Uterus (tissue), 4 donors: ENCODE data around the gene RAI14. TPM values are rescaled to one million over a fixed set of nuclear protein-coding genes. Genes with fewer than 3 reads are reported as not detected.

ENCODE experiments used
- DNase-seq, 2 donors: peaks; one replicate each; pipeline ENCODE4 v3.0.0-alpha.2; 2019 to 2020
- H3K27ac ChIP-seq, 2 donors: fragments of 200-600 bp; sonication (generic); 1 replicate in 1 of 2; 2 replicates in 1 of 2; pipeline ENCODE4 v1.5.1; 2016 to 2018
- H3K27me3 ChIP-seq, 2 donors: fragments of 200-600 bp; sonication (generic); one replicate each; pipeline ENCODE4 v1.5.1; 2018 to 2019; ENCODE audit warnings: control low read depth in 1 of 2
- H3K36me3 ChIP-seq, 2 donors: fragments of 200-600 bp; sonication (generic); one replicate each; pipeline ENCODE4 v1.5.1; 2019; ENCODE audit warnings: control low read depth in 1 of 2
- H3K4me1 ChIP-seq, 2 donors: fragments of 200-600 bp; sonication (generic); one replicate each; pipeline ENCODE4 v1.5.1; 2018 to 2019; ENCODE audit warnings: control low read depth in 1 of 2
- H3K4me3 ChIP-seq, 2 donors: fragments of 200-600 bp; sonication (generic); 1 replicate in 1 of 2; 2 replicates in 1 of 2; pipeline ENCODE4 v1.5.1; 2018 to 2019; ENCODE audit warnings: mild to moderate bottlenecking in 1 of 2
- H3K9me3 ChIP-seq, 2 donors: fragments of 200-600 bp; sonication (generic); one replicate each; pipeline ENCODE4 v1.5.1; 2019; ENCODE audit warnings: control low read depth in 1 of 2
- CTCF ChIP-seq, 4 experiments: fragments of 200-600 bp in 2 of 4; fragments of 450-650 bp in 2 of 4; sonication (generic) in 2 of 4; IDR thresholded peaks; one replicate each; pipeline ENCODE4 v1.5.1; 2016 to 2019; ENCODE audit warnings: antibody characterized with exemption in 4 of 4, mild to moderate bottlenecking in 2 of 4, moderate library complexity in 1 of 4
- POLR2A ChIP-seq, 2 donors: fragments of 450-650 bp; IDR thresholded peaks; one replicate each; pipeline ENCODE4 v1.6.1; 2016; ENCODE audit warnings: antibody characterized with exemption in 2 of 2, mild to moderate bottlenecking in 1 of 2, moderate library complexity in 1 of 2
- intact Hi-C: fragments of 100-400 bp; cut with DNase I; formaldehyde crosslinking; loops from one replicate; pipeline ENCODE4 v1.15.1; 2023; ENCODE audit warnings: low total_unique reads
- total RNA-seq, 4 donors: library from RNA; depleted of rRNA in 3 of 4; stranded (reverse); fragments of >200 nt in 3 of 4; gene quantifications; one replicate each; pipeline versions ENCODE4 v1.1.0 to v1.2.4, GENCODE V29; 2014 to 2023
- donor health status: DM: yes; HTN: yes; CAD: no.

Gene RAI14
- total RNA-seq, 4 donors from 2014 or later, result 32.4 to 264 (median 117) TPM

DNA sequence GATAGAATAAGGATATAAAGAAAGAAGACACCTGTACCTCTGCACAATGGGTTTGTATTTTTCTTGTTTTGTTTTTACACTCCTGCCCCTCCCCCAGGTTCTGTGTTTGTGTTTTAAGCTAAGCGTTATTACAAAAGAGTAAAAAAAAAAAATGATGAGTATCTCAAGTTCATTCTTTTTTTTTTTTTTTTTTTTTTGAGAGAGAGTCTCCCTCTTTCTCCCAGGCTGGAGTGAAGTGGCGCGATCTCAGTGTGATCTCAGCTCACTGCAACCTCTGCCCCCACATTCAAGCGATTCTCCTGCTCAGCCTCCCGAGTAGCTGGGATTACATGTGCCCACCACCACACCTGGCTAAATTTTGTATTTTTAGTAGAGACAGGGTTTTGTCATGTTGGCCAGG is 29.4 kb upstream of the RAI14 start:
- Histone ChIP-seq H3K4me3 (no peak overlapping the region), H3K27me3 (no peaks in the 10 kb centered on the region), H3K27ac (no peak overlapping the region), H3K36me3 (no peaks in the 10 kb centered on the region), H3K9me3 (no peaks in the 10 kb centered on the region), H3K4me1 (no peaks in the 10 kb centered on the region)
- intact Hi-C loops, result no loop called here
- TF ChIP-seq CTCF (IDR thresholded peaks at IDR 0.05), result no peak
- no peak for TF ChIP-seq POLR2A (IDR thresholded peaks at IDR 0.05)
- no peak for DNase-seq

- Histone ChIP-seq H3K36me3 (no peaks in the 10 kb centered on the region), H3K27me3 (no peaks in the 10 kb centered on the region), H3K4me1 (no peaks in the 10 kb centered on the region), H3K9me3 (no peaks in the 10 kb centered on the region), H3K27ac (no peak overlapping the region), H3K4me3 (no peak overlapping the region)
- TF ChIP-seq POLR2A (IDR thresholded peaks at IDR 0.05) (no peak), CTCF (IDR thresholded peaks at IDR 0.05) (no peak)
- DNase-seq, result no peak
- intact Hi-C loops, result no loop called here
Measured at GRCh38 chr5:34627794-34628193, 28.3 kb upstream of the RAI14 start.

GRCh38 chr5:34628373-34628772 is 27.8 kb upstream of the RAI14 start:
- no peak overlapping the region for H3K27ac ChIP-seq
- H3K4me3 ChIP-seq, result no peak overlapping the region
- no peak for DNase-seq
- H3K9me3 ChIP-seq, result no peaks in the 10 kb centered on the region
- TF ChIP-seq CTCF (IDR thresholded peaks at IDR 0.05) (no peak), POLR2A (IDR thresholded peaks at IDR 0.05) (no peak)
- H3K36me3 ChIP-seq, result no peaks in the 10 kb centered on the region
- intact Hi-C loops, result no loop called here
- no peaks in the 10 kb centered on the region for H3K27me3 ChIP-seq
- no peaks in the 10 kb centered on the region for H3K4me1 ChIP-seq

DNA sequence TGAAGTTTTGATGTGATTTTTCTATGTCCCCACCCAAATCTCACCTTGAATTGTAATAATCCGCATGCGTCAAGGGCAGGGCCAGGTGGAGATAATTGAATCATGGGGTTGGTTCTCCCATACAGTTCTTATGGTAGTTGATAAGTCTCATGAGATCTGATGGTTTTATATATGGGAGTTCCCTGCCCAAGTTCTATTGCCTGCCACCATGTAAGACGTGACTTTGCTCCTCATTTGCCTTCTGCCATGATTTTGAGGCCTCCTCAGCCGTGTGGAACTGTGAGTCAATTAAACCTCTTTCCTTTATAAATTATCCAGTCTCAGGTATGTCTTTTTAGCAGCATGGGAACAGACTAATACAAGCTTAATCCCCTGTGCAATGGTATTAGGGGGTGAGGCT is 25.5 kb upstream of the RAI14 start:
- Histone ChIP-seq H3K9me3 (no peaks in the 10 kb centered on the region), H3K4me1 (no peaks in the 10 kb centered on the region), H3K27me3 (no peaks in the 10 kb centered on the region), H3K4me3 (no peak overlapping the region), H3K36me3 (no peaks in the 10 kb centered on the region), H3K27ac (no peak overlapping the region)
- TF ChIP-seq CTCF (IDR thresholded peaks at IDR 0.05), result no peak
- TF ChIP-seq POLR2A (IDR thresholded peaks at IDR 0.05), result no peak
- intact Hi-C loops, result no loop called here
- no peak for DNase-seq

DNA sequence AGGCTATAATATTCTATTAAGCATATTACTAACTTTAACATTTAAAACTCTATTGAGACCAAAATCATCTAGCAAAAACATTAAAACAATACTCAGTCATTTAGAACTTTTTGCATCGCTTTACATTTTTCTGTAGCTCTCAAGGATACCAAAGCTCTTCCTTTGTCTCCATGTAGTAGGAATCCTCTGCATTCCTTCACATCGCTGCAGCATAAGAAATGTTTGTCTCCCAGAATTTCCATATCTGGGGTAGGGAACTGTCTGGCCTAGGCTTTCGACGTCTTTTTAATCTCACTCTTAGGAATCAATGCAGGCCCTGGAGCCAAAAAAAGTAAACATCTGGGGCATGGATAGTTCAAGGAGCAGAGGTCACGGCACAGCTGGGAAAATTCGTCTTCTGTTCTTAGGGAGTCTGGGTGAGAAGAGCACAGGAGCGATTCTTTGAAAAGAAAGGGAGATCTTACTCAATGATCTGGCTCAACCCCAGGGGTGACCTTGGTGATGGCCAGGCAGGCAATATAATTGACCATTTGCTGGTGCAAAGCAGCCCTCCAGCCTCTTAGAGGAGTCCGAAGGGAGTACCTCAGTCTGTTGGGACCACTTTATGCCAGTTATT is 23.2 kb upstream of the RAI14 start:
- intact Hi-C loops, result no loop called here
- Histone ChIP-seq H3K27ac (no peak overlapping the region), H3K36me3 (no peaks in the 10 kb centered on the region), H3K27me3 (no peaks in the 10 kb centered on the region), H3K9me3 (no peaks in the 10 kb centered on the region), H3K4me1 (no peaks in the 10 kb centered on the region), H3K4me3 (no peak overlapping the region)
- TF ChIP-seq POLR2A (IDR thresholded peaks at IDR 0.05), result no peak
- no peak for TF ChIP-seq CTCF (IDR thresholded peaks at IDR 0.05)
- no peak for DNase-seq
